K562 (cell line): Measurements from ENCODE around the gene COL1A2. TPM values are rescaled to one million over a fixed set of nuclear protein-coding genes. Genes with fewer than 3 reads are reported as not detected.

ENCODE experiments used
- ATAC-seq: fragments of 200-7000 bp; cut with Tn5 transposase; 3 replicates; pipeline ENCODE4 v1.9.1; 2020; ENCODE audit warnings: moderate library complexity
- BruUV-seq: library from RNA; stranded (reverse); fragments of 400-500 nt; replicated peaks from 2 replicates; lab custom pipeline; 2021; lab: Mats Ljungman, UMichigan
- CTCF ChIA-PET: fragments of 300-600 bp; formaldehyde crosslinking; extraction: SDS; loops from one replicate; lab custom pipeline; 2021; ENCODE audit warnings: low intra/inter-chr PET ratio; lab: Yijun Ruan, JAX
- POLR2A ChIA-PET: fragments of 300-600, 350-650 bp; sonication (Branson Sonifier 250); formaldehyde crosslinking; extraction: SDS; loops from one replicate; lab custom pipeline; 2021; ENCODE audit warnings: antibody characterized with exemption, inconsistent platforms; lab: Yijun Ruan, JAX
- DNase-seq, 4 experiments: peaks; one replicate each; pipeline versions ENCODE4 v3.0.0 to v3.0.0-alpha.2; 2011 to 2018; ENCODE audit warnings: low spot score in 3 of 4, mixed read lengths in 3 of 4; ENCODE audit errors: extremely low read depth in 1 of 4
- FAIRE-seq: peaks from 2 replicates; lab custom pipeline; 2011; peaks lifted over from hg19 to GRCh38; lab: Jason Lieb, UNC
- H2AFZ ChIP-seq: 2 replicates; pipeline ENCODE4 v1.6.0; 2011; ENCODE audit warnings: low read depth, low read length, control low read depth, inconsistent platforms
- H3K27ac ChIP-seq: fragments of 200-600 bp; 3 replicates; pipeline ENCODE4 v1.8.0; 2011; ENCODE audit warnings: low read depth, mild to moderate bottlenecking, control low read depth, inconsistent platforms, low read length, moderate library complexity, mixed read lengths; ENCODE audit errors: extremely low read depth
- H3K27me3 ChIP-seq, 2 experiments: fragments of 300-600 bp in 1 of 2; 2 replicates in 1 of 2; 3 replicates in 1 of 2; pipeline versions ENCODE4 v1.6.0 to v1.8.0; 2011; ENCODE audit warnings: inconsistent platforms in 2 of 2, low read length in 2 of 2, mild to moderate bottlenecking in 1 of 2, mixed read lengths in 1 of 2, moderate library complexity in 1 of 2; ENCODE audit not compliant: control insufficient read depth in 2 of 2, insufficient read depth in 2 of 2
- H3K36me3 ChIP-seq: fragments of 300-600 bp; 3 replicates; pipeline ENCODE4 v1.8.0; 2011; ENCODE audit warnings: mild to moderate bottlenecking, low read length, inconsistent platforms; ENCODE audit not compliant: control insufficient read depth, insufficient read depth
- H3K4me1 ChIP-seq, 2 experiments: fragments of 200-600 bp in 1 of 2; replicated peaks in 1 of 2; 2 replicates in 1 of 2; 3 replicates in 1 of 2; pipeline versions ENCODE4 v1.5.1 to v1.8.0; 2011; ENCODE audit warnings: inconsistent platforms in 2 of 2, low read length in 2 of 2, mild to moderate bottlenecking in 1 of 2, mixed read lengths in 1 of 2, moderate library complexity in 1 of 2; ENCODE audit not compliant: control insufficient read depth in 2 of 2, insufficient read depth in 2 of 2
- H3K4me2 ChIP-seq: 2 replicates; pipeline ENCODE4 v1.6.1; 2011; ENCODE audit warnings: low read length, control low read depth, inconsistent platforms, mixed read lengths; ENCODE audit not compliant: insufficient read depth
- H3K4me3 ChIP-seq: fragments of 200-600 bp; sonication (generic), shearing (Covaris generic); 2 replicates; pipeline ENCODE4 v1.5.1; 2016; ENCODE audit warnings: control low read depth, inconsistent platforms
- H3K79me2 ChIP-seq: fragments of 200-600 bp; 3 replicates; pipeline ENCODE4 v1.8.0; 2011; ENCODE audit warnings: low read length, inconsistent platforms; ENCODE audit not compliant: control insufficient read depth, insufficient read depth
- H3K9ac ChIP-seq, 2 experiments: 2 replicates each; pipeline versions ENCODE4 v1.6.0 to v1.6.1; 2011; ENCODE audit warnings: low read depth in 2 of 2, low read length in 2 of 2, control low read depth in 1 of 2, inconsistent platforms in 1 of 2, mild to moderate bottlenecking in 1 of 2, mixed read lengths in 1 of 2; ENCODE audit not compliant: insufficient read depth in 1 of 2
- H3K9me1 ChIP-seq: one replicate; pipeline ENCODE4 v1.6.0; 2011; ENCODE audit warnings: inconsistent platforms, mild to moderate bottlenecking, low read length, moderate library complexity; ENCODE audit not compliant: control insufficient read depth, insufficient read depth
- H3K9me3 ChIP-seq: replicated peaks from 2 replicates; pipeline ENCODE4 v1.5.1; 2011; ENCODE audit warnings: low read depth, low read length, inconsistent platforms; ENCODE audit not compliant: control insufficient read depth, insufficient read depth
- H4K20me1 ChIP-seq: replicated peaks from 2 replicates; pipeline ENCODE4 v1.6.1; 2011; ENCODE audit warnings: low read length, inconsistent platforms, mixed read lengths; ENCODE audit not compliant: control insufficient read depth, insufficient read depth
- NR2C1 ChIP-seq, 2 experiments: fragments of 450-650 bp; IDR thresholded peaks; 2 replicates each; pipeline ENCODE4 v1.6.1; 2017; ENCODE audit warnings: mild to moderate bottlenecking in 2 of 2, antibody characterized with exemption in 1 of 2, inconsistent platforms in 1 of 2, missing compliant biosample characterization in 1 of 2, missing genetic modification characterization in 1 of 2
- WGBS: fragments of 100-300 bp; shearing (Covaris generic); methylation state at CpG from one replicate; pipeline ENCODE4 v1.1.6; 2016; ENCODE audit warnings: low coverage, mixed read lengths; ENCODE audit not compliant: insufficient coverage; ENCODE audit errors: missing lambda C conversion rate; 5-methylcytosine and 5-hydroxymethylcytosine counted together
- in situ Hi-C: fragments of 300-500 bp; cut with MboI; formaldehyde crosslinking; loops from 4 replicates; pipeline ENCODE4 v1.15.0; 2018; ENCODE audit warnings: inconsistent platforms, mixed read lengths
- intact Hi-C: fragments of 100-400 bp; cut with micrococcal nuclease; formaldehyde crosslinking; loops from 2 replicates; pipeline ENCODE4 v1.14.2; 2022
- polyA plus RNA-seq, 8 experiments: library from polyadenylated mRNA; depleted of rRNA in 4 of 8; stranded (reverse) in 5 of 8; unstranded in 3 of 8; fragments of >200 nt; fragmentation: Nextera tagmentation in 2 of 8; fragmentation: Illumina TruSeq in 1 of 8; extraction: Ambion mirVana in 2 of 8; extraction: Trizol in 1 of 8; gene quantifications; 2 replicates each; pipeline versions ENCODE4 v1.2.1 to v1.2.3, GENCODE V29; 2011 to 2014; ENCODE audit warnings: inconsistent platforms in 1 of 8, missing spikeins in 1 of 8
- total RNA-seq, 7 experiments: library from RNA; depleted of rRNA in 6 of 7; stranded (reverse); fragments of >200 nt in 6 of 7; fragmentation: Illumina TruSeq in 2 of 7; extraction: Trizol in 2 of 7; gene quantifications; 2 replicates each; pipeline versions ENCODE4 v1.2.1 to v1.2.3, GENCODE V29; 2011 to 2021; ENCODE audit warnings: low replicate concordance in 1 of 7
- TF ChIP-seq, protein P1 (sequence below): sonication (generic); formaldehyde crosslinking; IDR thresholded peaks from 2 replicates; pipeline ENCODE4 v1.8.0; 2022; ENCODE audit warnings: missing genetic modification reagents, mild to moderate bottlenecking, borderline replicate concordance
- TF ChIP-seq, protein P2 (sequence below): fragments of 450-650 bp; IDR thresholded peaks from 2 replicates; pipeline ENCODE4 v1.6.1; 2018; ENCODE audit warnings: mild to moderate bottlenecking, low read depth; ENCODE audit not compliant: partially characterized antibody

Gene COL1A2
- total and polyA plus RNA-seq, 9 of the 15 experiments (the other 6 are each of a cell fraction or from before 2014, with no cell fraction given), result 0.94 to 11.6 (median 1.7) TPM

DNA sequence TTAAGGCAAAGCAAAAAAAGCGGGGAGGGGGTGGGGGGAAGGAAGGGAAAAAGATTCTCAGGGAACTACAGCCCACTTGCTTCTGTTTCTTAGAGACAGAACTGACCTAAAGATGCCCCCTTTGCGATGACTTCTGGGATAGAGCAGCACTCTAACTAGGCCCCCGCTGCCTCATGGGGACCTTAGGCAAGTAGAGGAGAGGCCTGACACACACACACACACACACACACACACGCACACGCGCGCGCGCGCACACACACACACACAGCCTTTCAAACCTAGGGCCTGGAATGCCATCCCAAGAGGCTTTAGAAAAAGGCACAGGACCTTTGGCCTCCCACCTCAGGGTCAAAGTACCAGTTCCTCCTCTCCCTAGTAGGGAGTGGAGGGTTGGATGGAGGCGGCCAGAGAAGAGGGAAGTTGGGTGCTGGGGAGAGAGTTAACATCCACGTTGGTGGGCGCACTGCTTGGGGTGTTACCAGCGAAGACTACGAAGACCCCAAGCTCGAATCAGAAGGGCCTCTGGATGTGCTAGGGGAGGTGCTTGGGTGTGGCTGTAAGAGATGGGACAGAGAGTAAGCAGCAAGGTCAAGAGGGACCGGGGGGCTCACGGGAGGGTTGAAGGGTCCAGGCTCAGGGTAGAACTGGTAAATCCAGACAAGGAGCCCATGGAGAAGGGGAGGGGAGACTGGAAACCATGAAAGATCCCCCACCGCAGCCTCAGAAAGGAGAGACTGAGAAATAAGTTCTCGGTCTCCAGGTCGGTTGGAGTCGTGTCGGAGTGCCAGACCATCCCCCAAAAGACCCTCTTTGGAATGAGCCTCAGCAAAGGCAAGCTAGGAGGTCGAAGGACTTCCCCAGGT, 1.2 kb upstream of the COL1A2 start:
- no peak overlapping the region for H3K9ac ChIP-seq
- no peaks in the 10 kb centered on the region for H3K79me2 ChIP-seq
- TF ChIP-seq NR2C1 (IDR thresholded peaks at IDR 0.05) (0 out of 2 replicates have a peak, but pooled peaks have one; percentile 20), NR2C1 (tag; IDR thresholded peaks at IDR 0.05) (no peak)
- TF ChIP-seq, protein P1, sequence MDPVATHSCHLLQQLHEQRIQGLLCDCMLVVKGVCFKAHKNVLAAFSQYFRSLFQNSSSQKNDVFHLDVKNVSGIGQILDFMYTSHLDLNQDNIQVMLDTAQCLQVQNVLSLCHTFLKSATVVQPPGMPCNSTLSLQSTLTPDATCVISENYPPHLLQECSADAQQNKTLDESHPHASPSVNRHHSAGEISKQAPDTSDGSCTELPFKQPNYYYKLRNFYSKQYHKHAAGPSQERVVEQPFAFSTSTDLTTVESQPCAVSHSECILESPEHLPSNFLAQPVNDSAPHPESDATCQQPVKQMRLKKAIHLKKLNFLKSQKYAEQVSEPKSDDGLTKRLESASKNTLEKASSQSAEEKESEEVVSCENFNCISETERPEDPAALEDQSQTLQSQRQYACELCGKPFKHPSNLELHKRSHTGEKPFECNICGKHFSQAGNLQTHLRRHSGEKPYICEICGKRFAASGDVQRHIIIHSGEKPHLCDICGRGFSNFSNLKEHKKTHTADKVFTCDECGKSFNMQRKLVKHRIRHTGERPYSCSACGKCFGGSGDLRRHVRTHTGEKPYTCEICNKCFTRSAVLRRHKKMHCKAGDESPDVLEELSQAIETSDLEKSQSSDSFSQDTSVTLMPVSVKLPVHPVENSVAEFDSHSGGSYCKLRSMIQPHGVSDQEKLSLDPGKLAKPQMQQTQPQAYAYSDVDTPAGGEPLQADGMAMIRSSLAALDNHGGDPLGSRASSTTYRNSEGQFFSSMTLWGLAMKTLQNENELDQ (CRISPR knock-in tag), result no peak
- TF ChIP-seq, protein P2, sequence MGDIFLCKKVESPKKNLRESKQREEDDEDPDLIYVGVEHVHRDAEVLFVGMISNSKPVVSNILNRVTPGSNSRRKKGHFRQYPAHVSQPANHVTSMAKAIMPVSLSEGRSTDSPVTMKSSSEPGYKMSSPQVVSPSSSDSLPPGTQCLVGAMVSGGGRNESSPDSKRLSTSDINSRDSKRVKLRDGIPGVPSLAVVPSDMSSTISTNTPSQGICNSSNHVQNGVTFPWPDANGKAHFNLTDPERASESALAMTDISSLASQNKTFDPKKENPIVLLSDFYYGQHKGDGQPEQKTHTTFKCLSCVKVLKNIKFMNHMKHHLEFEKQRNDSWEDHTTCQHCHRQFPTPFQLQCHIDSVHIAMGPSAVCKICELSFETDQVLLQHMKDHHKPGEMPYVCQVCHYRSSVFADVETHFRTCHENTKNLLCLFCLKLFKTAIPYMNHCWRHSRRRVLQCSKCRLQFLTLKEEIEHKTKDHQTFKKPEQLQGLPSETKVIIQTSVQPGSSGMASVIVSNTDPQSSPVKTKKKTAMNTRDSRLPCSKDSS, result no peak
- H3K27me3 ChIP-seq, result peaks cover 0 to 10% of the 10 kb centered on the region in 2 experiments; a peak in 1 of 5 replicates
- ATAC-seq (no peak), DNase-seq (no peak), FAIRE-seq (no peak)
- CTCF ChIA-PET, result interaction anchor here (0.8 kb wide), 1 partner anchor 1148 kb away, joined by 3 read pairs; no protein-coding TSS in a partner anchor
- no peaks in the 10 kb centered on the region for H3K36me3 ChIP-seq
- H3K4me2 ChIP-seq, result no peak overlapping the region
- no peak overlapping the region for H3K27ac ChIP-seq
- no peaks in the 10 kb centered on the region for H3K9me3 ChIP-seq
- 18% methylated on average over 23 of the region's 24 CpGs for WGBS
- no peaks in the 10 kb centered on the region for H3K9me1 ChIP-seq
- peaks cover 5 to 7% of the 10 kb centered on the region in 2 experiments; a peak in 4 of 5 replicates for H3K4me1 ChIP-seq
- POLR2A ChIA-PET, result no interaction called here
- H3K4me3 ChIP-seq, result no peak overlapping the region
- in situ Hi-C loops (loop anchor here (10.0 kb wide), 1 partner anchor 689 kb away; no protein-coding TSS in a partner anchor), intact Hi-C loops (loop anchor here (2.0 to 10.0 kb wide), 4 partner anchors 309 to 853 kb away; no protein-coding TSS in a partner anchor)
- BruUV-seq, result no TSS peak
- no peak overlapping the region for H2AFZ ChIP-seq
- no peaks in the 10 kb centered on the region for H4K20me1 ChIP-seq
